ENCODE results near the gene PPP2R3B.

The PPP2R3B gene

DNA sequence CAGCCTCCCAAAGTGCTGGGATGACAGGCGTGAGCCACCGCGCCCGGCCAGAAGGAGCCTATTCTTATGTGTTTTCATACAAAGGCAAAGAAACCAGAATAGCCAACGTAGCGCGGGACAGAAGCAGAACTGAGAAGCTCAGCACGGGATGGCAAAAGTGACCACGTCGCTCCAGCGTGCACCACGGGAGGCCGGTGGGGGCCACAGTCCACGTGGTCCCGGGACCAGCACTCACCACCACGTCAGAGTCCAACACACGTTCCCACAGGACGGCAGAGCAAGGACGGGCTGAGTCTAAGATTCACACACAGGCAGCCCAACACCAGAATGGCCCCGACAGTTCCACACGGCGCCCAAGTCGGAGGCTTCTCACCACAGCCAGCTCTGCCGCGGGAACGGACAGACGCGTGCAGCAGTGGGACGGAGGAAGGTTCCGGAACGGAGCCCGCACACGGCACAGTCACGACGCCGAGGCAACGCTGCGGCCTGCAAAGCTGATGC lies 49.3 kb downstream of the PPP2R3B start:
- no peak overlapping the region for H3K27ac ChIP-seq (ENCODE audit: extremely low read depth, low read depth, low read length)
- H3K4me3 ChIP-seq (ENCODE audit: low read depth, low read length) = no peak overlapping the region
- no peaks in the 10 kb centered on the region for H3K4me1 ChIP-seq (ENCODE audit: control insufficient read depth, insufficient read depth, low read length)
- no peaks in the 10 kb centered on the region for H3K9me3 ChIP-seq (ENCODE audit: control insufficient read depth, insufficient read depth, low read depth, low read length)
- ChIA-PET CTCF (no interaction called here), POLR2A (no interaction called here)
- TF ChIP-seq FEZF1 (tag by site-specific recombination; IDR thresholded peaks at IDR 0.05) = no peak
- TF ChIP-seq ZNF768 (tag by site-specific recombination; IDR thresholded peaks at IDR 0.05) = no peak
- TF ChIP-seq ZNF366 (tag by site-specific recombination; conservative IDR thresholded peaks at IDR 0.05) = no peak
- no peak for TF ChIP-seq ZNF146 (tag by site-specific recombination; IDR thresholded peaks at IDR 0.05)
- no peak for TF ChIP-seq PRDM1 (tag by site-specific recombination; IDR thresholded peaks at IDR 0.05)
- TF ChIP-seq ZSCAN23 (tag by site-specific recombination; IDR thresholded peaks at IDR 0.05) = no peak
- peaks cover 0 to 36% of the 10 kb centered on the region in 2 experiments; a peak in 1 of 3 replicates for H3K36me3 ChIP-seq (ENCODE audit: control insufficient read depth in 2 of 2, insufficient read depth in 1 of 2, low read length in 2 of 2)

DNA sequence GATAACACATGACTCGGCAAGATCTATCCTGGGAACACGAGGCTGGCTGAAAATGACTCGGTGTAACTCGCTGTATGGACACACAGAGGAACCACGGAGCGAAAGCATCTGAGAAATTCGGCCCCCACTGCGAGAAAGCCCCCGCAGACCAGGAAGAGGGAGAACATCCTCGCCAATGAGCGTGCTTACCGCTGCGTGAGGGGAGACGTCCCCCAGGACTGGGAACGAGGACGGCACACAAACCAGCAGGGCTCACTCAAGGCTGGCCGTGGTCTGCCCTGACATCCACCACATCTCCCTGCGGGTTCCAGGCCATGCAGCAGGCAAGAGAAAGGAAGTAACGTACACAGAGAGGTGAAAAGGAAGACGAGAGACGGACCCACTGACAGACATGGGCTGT lies 50.5 kb downstream of the PPP2R3B start:
- TF ChIP-seq ZNF626 (tag by site-specific recombination; IDR thresholded peaks at IDR 0.05) = no peak
- TF ChIP-seq ZSCAN30 (tag by site-specific recombination; IDR thresholded peaks at IDR 0.05) = no peak
- no peak for TF ChIP-seq ZNF624 (tag by site-specific recombination; IDR thresholded peaks at IDR 0.05)
- TF ChIP-seq ZBTB26 (tag by site-specific recombination; optimal IDR thresholded peaks at IDR 0.05) = no peak
- TF ChIP-seq, protein P1, sequence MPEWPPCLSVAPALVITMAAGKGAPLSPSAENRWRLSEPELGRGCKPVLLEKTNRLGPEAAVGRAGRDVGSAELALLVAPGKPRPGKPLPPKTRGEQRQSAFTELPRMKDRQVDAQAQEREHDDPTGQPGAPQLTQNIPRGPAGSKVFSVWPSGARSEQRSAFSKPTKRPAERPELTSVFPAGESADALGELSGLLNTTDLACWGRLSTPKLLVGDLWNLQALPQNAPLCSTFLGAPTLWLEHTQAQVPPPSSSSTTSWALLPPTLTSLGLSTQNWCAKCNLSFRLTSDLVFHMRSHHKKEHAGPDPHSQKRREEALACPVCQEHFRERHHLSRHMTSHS (tag by site-specific recombination; IDR thresholded peaks at IDR 0.05) = no peak
- TF ChIP-seq ZNF223 (tag by site-specific recombination; IDR thresholded peaks at IDR 0.05) = no peak
- no peak for TF ChIP-seq ZFP37 (tag by site-specific recombination; IDR thresholded peaks at IDR 0.05)
- no peak for TF ChIP-seq ZNF654 (tag by site-specific recombination; IDR thresholded peaks at IDR 0.05; ENCODE audit: low read depth)
- no peak for TF ChIP-seq ZNF302 (tag by site-specific recombination; IDR thresholded peaks at IDR 0.05; ENCODE audit: low read depth)
- TF ChIP-seq ZNF423 (tag by site-specific recombination; IDR thresholded peaks at IDR 0.05) = no peak
- Histone ChIP-seq H3K27ac (ENCODE audit: extremely low read depth, low read depth, low read length) (no peak overlapping the region), H3K9me3 (ENCODE audit: control insufficient read depth, insufficient read depth, low read depth, low read length) (no peaks in the 10 kb centered on the region), H3K4me1 (ENCODE audit: control insufficient read depth, insufficient read depth, low read length) (no peaks in the 10 kb centered on the region), H3K4me3 (ENCODE audit: low read depth, low read length) (no peak overlapping the region), H3K36me3 (ENCODE audit: control insufficient read depth in 2 of 2, insufficient read depth in 1 of 2, low read length in 2 of 2) (peaks cover 0 to 31% of the 10 kb centered on the region in 2 experiments; a peak in 1 of 3 replicates)
- ChIA-PET CTCF (no interaction called here), POLR2A (no interaction called here)

DNA sequence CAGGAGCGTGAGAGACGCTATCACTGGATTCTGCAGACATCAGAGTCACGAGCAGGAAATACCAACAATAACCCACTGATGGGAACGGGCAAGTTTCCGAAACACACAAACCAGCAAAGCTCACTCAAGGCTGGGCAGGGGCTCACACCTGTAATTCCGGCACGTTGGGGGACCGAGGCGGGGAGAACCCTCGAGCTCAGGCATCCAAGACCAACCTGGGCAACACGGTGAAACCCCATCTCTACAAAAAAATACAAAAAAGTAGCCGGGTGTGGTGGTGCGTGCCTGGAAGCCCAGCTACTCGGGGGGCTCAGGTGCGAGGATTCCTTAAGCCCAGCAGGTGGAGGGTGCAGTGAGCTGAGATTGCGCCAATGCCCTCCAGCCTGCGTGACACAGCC lies 51.0 kb downstream of the PPP2R3B start:
- Histone ChIP-seq H3K4me3 (ENCODE audit: low read depth, low read length) (no peak overlapping the region), H3K27ac (ENCODE audit: extremely low read depth, low read depth, low read length) (no peak overlapping the region), H3K9me3 (ENCODE audit: control insufficient read depth, insufficient read depth, low read depth, low read length) (no peaks in the 10 kb centered on the region), H3K36me3 (ENCODE audit: control insufficient read depth in 2 of 2, insufficient read depth in 1 of 2, low read length in 2 of 2) (peaks cover 0 to 31% of the 10 kb centered on the region in 2 experiments; a peak in 1 of 3 replicates), H3K4me1 (ENCODE audit: control insufficient read depth, insufficient read depth, low read length) (no peaks in the 10 kb centered on the region)
- ChIA-PET CTCF (no interaction called here), POLR2A (no interaction called here)
- TF ChIP-seq ELK4 (IDR thresholded peaks at IDR 0.05; ENCODE audit: borderline replicate concordance, low read depth, low read length) = no peak
- no peak for TF ChIP-seq ZNF670 (tag by site-specific recombination; IDR thresholded peaks at IDR 0.05; ENCODE audit: low read depth)
- TF ChIP-seq, protein P2, sequence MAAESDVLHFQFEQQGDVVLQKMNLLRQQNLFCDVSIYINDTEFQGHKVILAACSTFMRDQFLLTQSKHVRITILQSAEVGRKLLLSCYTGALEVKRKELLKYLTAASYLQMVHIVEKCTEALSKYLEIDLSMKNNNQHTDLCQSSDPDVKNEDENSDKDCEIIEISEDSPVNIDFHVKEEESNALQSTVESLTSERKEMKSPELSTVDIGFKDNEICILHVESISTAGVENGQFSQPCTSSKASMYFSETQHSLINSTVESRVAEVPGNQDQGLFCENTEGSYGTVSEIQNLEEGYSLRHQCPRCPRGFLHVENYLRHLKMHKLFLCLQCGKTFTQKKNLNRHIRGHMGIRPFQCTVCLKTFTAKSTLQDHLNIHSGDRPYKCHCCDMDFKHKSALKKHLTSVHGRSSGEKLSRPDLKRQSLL (tag by site-specific recombination; IDR thresholded peaks at IDR 0.05) = no peak
- no peak for TF ChIP-seq ZNF214 (tag by site-specific recombination; IDR thresholded peaks at IDR 0.05; ENCODE audit: borderline replicate concordance)
- no peak for TF ChIP-seq ZNF423 (tag by site-specific recombination; IDR thresholded peaks at IDR 0.05)
- no peak for TF ChIP-seq ZNF184 (tag by site-specific recombination; IDR thresholded peaks at IDR 0.05)
